ENCODE results near the gene PLIN5. TPM values are rescaled to one million over a fixed set of nuclear protein-coding genes. Genes with fewer than 3 reads are reported as not detected.

The PLIN5 gene
- polyA plus RNA-seq, 3 donors from 2014 or later, result not detected

- no peaks in the 10 kb centered on the region for H3K9me3 Mint-ChIP-seq
- no peaks in the 10 kb centered on the region for H3K36me3 Mint-ChIP-seq
- H3K4me3 Mint-ChIP-seq, result no peak overlapping the region
- no peaks in the 10 kb centered on the region for H3K4me1 Mint-ChIP-seq
- H3K27me3 Mint-ChIP-seq (ENCODE audit: low read depth in 3 of 3), result peaks cover 0 to 4% (median 2%) of the 10 kb centered on the region in 3 donors
- no peak for DNase-seq
- no peak overlapping the region for H3K27ac Mint-ChIP-seq
These were observed 17.5 kb downstream of the PLIN5 start for GRCh38 chr19:4517451-4518057.

DNA sequence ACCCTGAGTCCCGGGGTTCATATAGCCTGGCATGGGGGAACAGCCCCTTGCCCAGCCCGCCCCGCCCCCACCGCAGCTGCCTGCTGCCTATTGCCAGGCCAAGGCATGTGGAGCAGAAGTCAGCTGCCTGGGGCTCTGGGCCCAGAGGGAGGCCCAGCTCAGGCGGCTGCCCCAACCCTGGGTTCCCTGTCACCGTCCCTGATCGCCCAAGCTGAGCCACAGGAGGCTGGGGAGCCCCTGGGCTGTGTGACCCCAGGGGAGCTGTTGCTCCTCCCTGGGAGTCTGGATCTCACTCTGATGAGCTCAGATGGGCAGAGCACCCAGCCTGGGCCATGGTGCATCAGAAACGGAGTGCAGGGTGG, 18.1 kb downstream of the PLIN5 start:
- no peaks in the 10 kb centered on the region for H3K4me1 Mint-ChIP-seq
- H3K4me3 Mint-ChIP-seq, result no peak overlapping the region
- no peaks in the 10 kb centered on the region for H3K36me3 Mint-ChIP-seq
- H3K27ac Mint-ChIP-seq, result no peak overlapping the region
- no peaks in the 10 kb centered on the region for H3K9me3 Mint-ChIP-seq
- no peak for DNase-seq
- peaks cover 0 to 4% (median 2%) of the 10 kb centered on the region in 3 donors for H3K27me3 Mint-ChIP-seq (ENCODE audit: low read depth in 3 of 3)

GRCh38 chr19:4516199-4516938, 18.7 kb downstream of the PLIN5 start:
- Mint-ChIP-seq H3K36me3 (no peaks in the 10 kb centered on the region), H3K9me3 (no peaks in the 10 kb centered on the region), H3K4me1 (no peaks in the 10 kb centered on the region), H3K27me3 (ENCODE audit: low read depth in 3 of 3) (peaks cover 0 to 4% (median 2%) of the 10 kb centered on the region in 3 donors), H3K4me3 (no peak overlapping the region), H3K27ac (no peak overlapping the region)
- no peak for DNase-seq

DNA sequence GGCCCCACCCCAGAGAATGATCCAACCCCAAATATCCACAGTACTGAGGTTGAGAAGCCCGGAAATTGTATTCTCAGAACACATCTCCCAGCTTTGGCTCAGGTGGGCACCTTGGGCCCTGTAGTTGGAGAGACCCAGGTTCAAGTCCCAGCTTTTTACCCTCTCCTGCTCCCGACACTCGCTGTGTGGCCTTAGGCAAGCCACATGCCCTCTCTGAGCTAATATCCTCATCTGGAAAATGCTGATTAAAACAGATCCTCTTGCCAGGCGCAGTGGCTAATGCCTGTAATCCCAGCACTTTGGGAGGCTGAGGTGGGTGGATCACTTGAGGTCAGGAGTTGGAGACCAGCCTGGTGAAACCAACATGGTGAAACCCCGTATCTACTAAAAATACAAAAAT, 19.3 kb downstream of the PLIN5 start:
- H3K36me3 Mint-ChIP-seq, result no peaks in the 10 kb centered on the region
- H3K27ac Mint-ChIP-seq, result no peak overlapping the region
- no peak for DNase-seq
- H3K9me3 Mint-ChIP-seq, result no peaks in the 10 kb centered on the region
- H3K4me1 Mint-ChIP-seq, result no peaks in the 10 kb centered on the region
- no peak overlapping the region for H3K4me3 Mint-ChIP-seq
- peaks cover 0 to 4% (median 2%) of the 10 kb centered on the region in 3 donors for H3K27me3 Mint-ChIP-seq (ENCODE audit: low read depth in 3 of 3)

GRCh38 chr19:4513248-4513647, 21.8 kb downstream of the PLIN5 start:
- H3K36me3 Mint-ChIP-seq, result no peaks in the 10 kb centered on the region

GRCh38 chr19:4512070-4512469, 23.0 kb downstream of the PLIN5 start:
- Mint-ChIP-seq H3K9me3 (no peaks in the 10 kb centered on the region), H3K4me3 (no peak overlapping the region), H3K27ac (no peak overlapping the region), H3K4me1 (no peaks in the 10 kb centered on the region), H3K27me3 (ENCODE audit: low read depth in 3 of 3) (peaks cover 0 to 2% (median 0%) of the 10 kb centered on the region in 3 donors), H3K36me3 (no peaks in the 10 kb centered on the region)
- DNase-seq, result no peak

More at GRCh38 chr19:4513248-4513647, 21.8 kb downstream of the PLIN5 start:
- Mint-ChIP-seq H3K27ac (no peak overlapping the region), H3K4me1 (no peaks in the 10 kb centered on the region), H3K27me3 (ENCODE audit: low read depth in 3 of 3) (no peaks in the 10 kb centered on the region), H3K9me3 (no peaks in the 10 kb centered on the region), H3K4me3 (no peak overlapping the region)
- DNase-seq, result no peak

GRCh38 chr19:4511300-4512054, 23.5 kb downstream of the PLIN5 start:
- no peak for DNase-seq
- H3K4me3 Mint-ChIP-seq, result no peak overlapping the region
- no peaks in the 10 kb centered on the region for H3K4me1 Mint-ChIP-seq
- H3K9me3 Mint-ChIP-seq, result no peaks in the 10 kb centered on the region
- H3K36me3 Mint-ChIP-seq, result no peaks in the 10 kb centered on the region
- no peak overlapping the region for H3K27ac Mint-ChIP-seq
- H3K27me3 Mint-ChIP-seq (ENCODE audit: low read depth in 3 of 3), result peaks cover 0 to 2% (median 0%) of the 10 kb centered on the region in 3 donors

DNA sequence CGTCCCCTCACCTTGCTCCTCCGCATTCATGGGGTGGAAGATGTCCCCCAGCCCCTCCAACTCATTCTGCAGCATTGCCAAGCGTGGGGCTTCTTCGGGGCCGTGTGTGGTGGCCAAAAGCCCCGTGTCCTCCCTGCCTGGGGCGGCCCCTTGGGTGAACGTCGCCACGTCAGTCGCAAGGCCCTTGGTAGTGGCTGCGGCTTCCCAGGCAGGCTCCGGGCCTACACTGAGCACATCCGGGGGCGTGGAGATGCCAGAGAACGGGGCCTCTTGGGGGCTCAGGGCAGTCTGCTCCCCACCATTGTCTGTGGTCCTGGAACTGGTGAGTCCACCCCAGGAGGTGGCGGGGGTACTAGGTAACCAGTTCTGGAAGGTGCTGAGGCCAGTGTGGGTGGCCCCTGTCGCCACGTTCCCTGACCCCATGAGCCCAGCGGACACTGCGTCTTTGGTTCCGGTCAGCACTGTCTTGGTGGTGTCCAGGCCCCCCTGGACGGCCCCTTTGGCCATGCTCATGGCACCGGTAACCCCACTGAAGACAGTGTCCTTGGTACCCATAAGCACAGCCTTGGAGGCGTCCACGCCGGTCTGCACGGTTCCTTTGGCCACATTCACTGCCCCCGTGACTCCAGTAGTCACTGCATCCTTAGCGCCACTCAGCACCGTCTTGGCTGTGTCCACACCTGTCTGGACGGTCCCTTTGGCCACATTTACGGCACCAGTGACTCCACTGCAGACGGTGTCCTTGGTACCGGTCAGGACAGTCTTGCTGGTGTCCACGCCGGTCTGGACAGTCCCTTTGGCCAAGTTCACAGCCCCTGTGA, 24.4 kb downstream of the PLIN5 start:
- no peaks in the 10 kb centered on the region for H3K4me1 Mint-ChIP-seq
- DNase-seq, result no peak
- no peak overlapping the region for H3K4me3 Mint-ChIP-seq
- no peaks in the 10 kb centered on the region for H3K9me3 Mint-ChIP-seq
- peaks cover 0 to 3% (median 2%) of the 10 kb centered on the region in 3 donors for H3K27me3 Mint-ChIP-seq (ENCODE audit: low read depth in 3 of 3)
- no peak overlapping the region for H3K27ac Mint-ChIP-seq
- H3K36me3 Mint-ChIP-seq, result peaks cover 0 to 4% (median 4%) of the 10 kb centered on the region in 3 donors

DNA sequence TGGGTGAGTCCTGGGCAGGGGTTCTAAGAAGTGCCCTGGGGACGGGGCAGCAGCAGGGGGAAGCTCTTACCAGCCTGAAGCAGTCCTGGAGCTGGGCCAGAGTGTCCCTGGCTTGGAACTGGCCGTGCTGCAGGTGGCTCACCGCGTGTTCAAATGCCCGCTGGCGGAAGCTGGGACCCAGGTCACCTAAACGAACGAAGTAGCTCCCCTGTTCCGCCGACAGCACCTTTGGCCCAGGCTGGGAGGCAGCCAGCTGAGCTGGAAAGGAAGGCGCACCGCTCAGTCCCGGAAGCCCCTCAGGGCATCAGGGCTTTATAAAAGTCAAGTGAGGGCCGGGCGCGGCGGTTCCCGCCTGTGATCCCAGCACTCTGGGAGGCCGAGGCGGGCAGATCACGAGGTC, 26.3 kb downstream of the PLIN5 start:
- DNase-seq, result no peak
- no peaks in the 10 kb centered on the region for H3K4me1 Mint-ChIP-seq
- peaks cover 0 to 3% (median 2%) of the 10 kb centered on the region in 3 donors for H3K27me3 Mint-ChIP-seq (ENCODE audit: low read depth in 3 of 3)
- H3K27ac Mint-ChIP-seq, result no peak overlapping the region
- H3K36me3 Mint-ChIP-seq, result peaks cover 0 to 4% (median 4%) of the 10 kb centered on the region in 3 donors
- H3K4me3 Mint-ChIP-seq, result no peak overlapping the region
- no peaks in the 10 kb centered on the region for H3K9me3 Mint-ChIP-seq

DNA sequence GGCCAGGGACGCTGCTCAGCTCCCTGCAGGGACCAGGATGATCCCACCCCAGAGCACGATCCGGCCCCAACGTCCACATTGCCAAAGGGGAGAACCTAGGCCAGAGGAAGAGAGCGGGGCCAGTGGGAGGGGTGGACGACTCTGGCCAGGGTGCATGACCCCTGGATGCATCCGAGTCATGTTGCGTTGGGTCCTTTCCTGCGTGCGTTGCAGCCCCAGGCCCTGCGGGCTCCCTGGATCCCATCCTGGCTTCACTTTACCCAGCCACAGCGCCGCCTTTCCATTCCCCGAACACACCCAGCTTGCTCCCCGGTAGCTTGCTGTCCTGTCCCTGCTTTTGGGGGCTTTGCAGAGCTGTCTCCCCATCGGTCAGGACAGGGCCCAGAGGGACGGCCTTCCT, 27.2 kb downstream of the PLIN5 start:
- Mint-ChIP-seq H3K36me3 (peaks cover 0 to 4% (median 4%) of the 10 kb centered on the region in 3 donors), H3K9me3 (no peaks in the 10 kb centered on the region), H3K27me3 (ENCODE audit: low read depth in 3 of 3) (peaks cover 0 to 3% (median 2%) of the 10 kb centered on the region in 3 donors), H3K4me3 (no peak overlapping the region), H3K4me1 (no peaks in the 10 kb centered on the region), H3K27ac (no peak overlapping the region)
- DNase-seq, result no peak

DNA sequence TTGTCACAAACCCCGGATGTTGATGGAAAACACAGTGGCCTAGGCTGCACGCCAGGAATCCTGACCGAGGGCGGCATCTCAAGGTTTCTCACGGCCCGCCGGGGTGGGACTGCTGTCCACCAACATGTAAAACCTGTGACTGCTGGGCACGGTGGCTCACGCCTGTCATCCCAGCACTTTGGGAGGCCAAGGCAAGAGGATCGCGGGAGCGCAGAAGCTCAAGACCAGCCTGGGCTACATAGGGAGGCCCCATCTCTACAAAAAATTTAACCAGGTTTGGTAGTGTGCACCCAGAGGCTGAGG, 27.9 kb downstream of the PLIN5 start:
- peaks cover 0 to 3% (median 2%) of the 10 kb centered on the region in 3 donors for H3K27me3 Mint-ChIP-seq (ENCODE audit: low read depth in 3 of 3)
- peaks cover 0 to 4% (median 4%) of the 10 kb centered on the region in 3 donors for H3K36me3 Mint-ChIP-seq
- no peaks in the 10 kb centered on the region for H3K9me3 Mint-ChIP-seq
- no peak for DNase-seq
- H3K27ac Mint-ChIP-seq, result no peak overlapping the region
- H3K4me1 Mint-ChIP-seq, result no peaks in the 10 kb centered on the region
- H3K4me3 Mint-ChIP-seq, result no peak overlapping the region

DNA sequence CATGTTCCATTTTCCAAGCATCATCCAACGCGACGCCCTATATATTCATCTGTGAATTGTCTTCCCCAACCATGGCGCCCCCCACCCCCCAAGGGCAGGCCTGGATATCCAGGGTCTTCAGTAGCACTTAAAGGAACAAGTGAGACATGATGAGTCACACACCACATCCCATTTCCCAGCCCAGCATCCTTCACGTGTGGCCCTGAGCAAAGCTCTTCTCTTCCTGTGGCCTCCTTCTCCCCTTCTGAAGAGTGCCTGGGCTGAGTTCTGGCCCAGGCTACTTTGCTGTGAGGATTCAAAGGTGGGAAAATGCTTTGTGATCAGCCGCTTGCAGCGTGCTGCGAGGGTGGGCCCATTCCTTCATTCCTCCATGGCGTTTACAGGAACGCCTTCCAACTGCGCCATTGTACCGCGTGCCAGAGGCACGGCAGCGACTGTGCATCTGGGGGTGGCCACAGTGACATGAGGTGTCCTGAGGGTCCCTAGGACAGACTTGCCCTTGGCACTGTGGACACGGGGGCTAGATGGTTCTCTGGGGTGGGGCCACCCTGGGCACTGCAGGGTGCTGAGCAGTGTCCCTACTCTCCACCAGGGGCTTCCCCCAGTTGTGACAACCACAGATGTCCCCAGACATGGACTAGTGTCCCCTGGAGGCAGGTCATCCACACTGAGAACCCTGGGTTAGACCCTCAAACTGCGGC, 28.4 kb downstream of the PLIN5 start:
- no peak overlapping the region for H3K4me3 Mint-ChIP-seq
- H3K4me1 Mint-ChIP-seq, result no peaks in the 10 kb centered on the region
- peak overlapping the region in 1 of 6 donors; percentile 77 for H3K27ac Mint-ChIP-seq

More for the DNA sequence above, 28.4 kb downstream of the PLIN5 start:
- DNase-seq, result no peak
- peaks cover 0 to 4% (median 4%) of the 10 kb centered on the region in 3 donors for H3K36me3 Mint-ChIP-seq
- H3K9me3 Mint-ChIP-seq, result no peaks in the 10 kb centered on the region
- peaks cover 0 to 3% (median 2%) of the 10 kb centered on the region in 3 donors for H3K27me3 Mint-ChIP-seq (ENCODE audit: low read depth in 3 of 3)

Data from immature natural killer cell (primary cell).